NCI-H774 (cell line): Measurements from ENCODE around the gene RIPK4.
"Not testable (repeated sequence)": the region's sequence is repeated elsewhere in the genome, so short reads cannot be mapped to it uniquely, and the experiment has no call there.

Source experiments
- DNase-seq: peaks from one replicate; lab custom pipeline; 2025; lab: John Stamatoyannopoulos, UW

The RIPK4 gene

DNA sequence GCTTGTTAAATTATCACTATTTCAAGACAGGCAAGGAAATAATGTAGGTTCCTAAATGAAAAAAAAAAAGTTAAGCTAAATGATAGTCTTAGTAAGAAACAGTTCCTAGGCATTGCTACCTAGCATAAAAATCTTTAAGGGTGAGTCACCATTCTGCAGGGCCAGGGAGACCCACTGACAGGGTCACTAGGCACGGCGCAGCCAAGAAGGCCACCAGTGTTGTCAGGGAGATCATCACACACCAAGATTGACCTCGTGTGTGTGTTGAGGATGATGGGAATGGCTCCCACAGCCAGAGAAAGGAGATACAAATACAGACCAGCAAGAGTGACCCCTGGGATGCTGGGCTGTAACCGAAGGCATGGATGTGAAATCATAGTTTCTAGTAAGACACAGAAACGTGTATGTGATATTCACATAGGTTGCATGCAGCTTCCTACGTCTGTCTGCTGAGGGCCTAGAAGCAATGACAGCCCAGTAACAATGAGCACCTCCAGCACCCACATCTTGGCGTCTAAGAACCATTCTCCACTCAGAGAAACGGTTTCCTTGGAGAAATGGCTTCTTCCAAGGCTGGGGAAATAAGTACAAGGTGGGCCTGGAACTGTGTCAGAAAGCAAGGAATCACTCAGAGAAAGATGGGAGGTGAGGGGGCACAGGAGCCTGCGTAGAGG lies 29.1 kb downstream of the RIPK4 start:
- DNase-seq, result no peak

DNA sequence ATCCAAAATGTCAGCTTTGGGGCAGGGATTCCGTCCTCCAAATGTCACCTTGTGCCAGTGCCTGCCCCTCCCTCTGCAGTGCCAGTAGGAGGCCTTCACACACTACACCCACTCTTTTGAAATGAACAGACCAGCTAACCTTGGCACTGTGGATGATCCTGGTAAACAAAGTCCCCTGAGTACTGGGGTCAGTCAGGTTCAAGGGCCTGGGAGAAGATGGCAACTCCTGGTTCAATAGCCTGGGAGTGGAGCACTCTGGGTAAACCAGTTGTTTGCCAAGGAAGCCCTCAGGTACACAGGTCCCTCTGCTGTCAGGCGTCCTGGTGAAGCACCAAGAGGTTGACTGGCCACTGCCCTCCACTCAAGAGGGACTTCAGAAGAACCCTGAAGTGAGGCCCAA lies 30.4 kb downstream of the RIPK4 start:
- no peak for DNase-seq

DNA sequence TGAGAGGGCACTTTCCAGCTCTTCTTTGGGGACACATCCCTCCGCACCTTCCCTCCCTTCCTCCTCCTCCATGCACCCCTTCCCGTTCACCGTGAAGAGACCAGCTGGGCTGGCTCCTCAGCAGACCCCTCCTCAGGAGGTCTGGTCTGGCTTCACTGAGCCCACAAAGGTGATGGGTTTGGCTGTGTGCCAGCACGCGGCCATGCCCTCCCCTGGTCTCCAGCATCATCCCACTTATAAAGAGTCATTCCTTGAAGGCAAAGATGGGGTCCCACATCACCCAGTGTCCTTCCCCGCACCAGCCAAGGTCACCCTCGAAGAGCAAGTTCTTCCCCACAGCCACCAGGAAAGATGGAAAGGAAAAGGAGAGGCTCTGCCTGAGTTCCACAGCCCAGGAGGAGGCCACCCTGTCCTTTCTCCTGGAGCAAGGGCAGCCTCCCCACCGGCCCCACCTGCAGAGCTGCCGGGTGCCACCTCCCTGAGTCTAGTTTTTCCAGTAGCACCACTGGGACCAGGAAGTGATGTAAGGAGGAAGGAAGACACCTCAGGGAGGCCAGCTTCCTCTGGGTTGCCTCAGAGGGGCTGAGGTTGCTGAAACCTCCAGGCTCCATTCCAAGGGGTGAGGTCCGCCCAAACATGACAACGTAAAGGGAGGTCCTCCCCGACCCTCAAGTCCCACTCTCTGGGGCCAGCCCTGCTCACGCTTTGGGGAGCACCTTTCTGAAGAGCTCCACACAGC lies 32.7 kb downstream of the RIPK4 start:
- no peak for DNase-seq

DNA sequence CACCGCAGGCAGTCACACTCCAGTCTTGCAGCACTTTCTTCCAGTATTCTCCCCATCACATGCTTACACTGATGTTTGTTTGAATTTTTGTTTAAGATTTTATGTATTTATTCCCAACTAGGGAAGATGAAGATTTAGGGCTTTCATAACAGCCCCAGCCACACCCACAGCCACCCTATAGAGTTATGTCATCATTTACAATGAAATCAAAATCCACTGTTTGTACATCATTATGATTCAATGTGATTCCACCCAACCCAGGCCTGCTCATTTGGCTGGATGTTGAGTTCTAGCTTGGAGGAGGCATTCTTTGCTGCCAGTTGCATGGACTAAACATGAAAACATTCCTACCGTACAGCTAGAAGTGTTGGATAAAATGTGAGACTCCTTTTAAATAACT lies 35.8 kb downstream of the RIPK4 start:
- DNase-seq, result no peak

DNA sequence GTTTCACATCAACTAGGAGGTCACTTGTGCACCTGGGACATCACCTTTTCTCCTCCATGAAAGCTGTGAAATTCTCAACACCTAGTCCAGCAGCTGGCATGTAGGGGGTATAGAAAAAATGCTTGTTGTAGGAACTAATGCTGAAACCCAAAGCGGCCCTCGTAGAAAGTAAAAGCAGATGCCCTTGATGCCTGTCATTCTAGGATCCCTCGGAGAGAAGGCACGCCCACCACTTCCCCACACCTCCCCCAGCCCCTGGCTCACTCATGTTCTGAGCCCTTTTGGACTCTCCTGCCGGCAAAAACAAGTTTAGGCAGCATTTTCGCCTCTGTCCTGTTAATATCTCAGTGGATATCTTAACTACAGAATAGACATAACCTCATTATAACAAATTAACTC lies 36.5 kb downstream of the RIPK4 start:
- no peak for DNase-seq

DNA sequence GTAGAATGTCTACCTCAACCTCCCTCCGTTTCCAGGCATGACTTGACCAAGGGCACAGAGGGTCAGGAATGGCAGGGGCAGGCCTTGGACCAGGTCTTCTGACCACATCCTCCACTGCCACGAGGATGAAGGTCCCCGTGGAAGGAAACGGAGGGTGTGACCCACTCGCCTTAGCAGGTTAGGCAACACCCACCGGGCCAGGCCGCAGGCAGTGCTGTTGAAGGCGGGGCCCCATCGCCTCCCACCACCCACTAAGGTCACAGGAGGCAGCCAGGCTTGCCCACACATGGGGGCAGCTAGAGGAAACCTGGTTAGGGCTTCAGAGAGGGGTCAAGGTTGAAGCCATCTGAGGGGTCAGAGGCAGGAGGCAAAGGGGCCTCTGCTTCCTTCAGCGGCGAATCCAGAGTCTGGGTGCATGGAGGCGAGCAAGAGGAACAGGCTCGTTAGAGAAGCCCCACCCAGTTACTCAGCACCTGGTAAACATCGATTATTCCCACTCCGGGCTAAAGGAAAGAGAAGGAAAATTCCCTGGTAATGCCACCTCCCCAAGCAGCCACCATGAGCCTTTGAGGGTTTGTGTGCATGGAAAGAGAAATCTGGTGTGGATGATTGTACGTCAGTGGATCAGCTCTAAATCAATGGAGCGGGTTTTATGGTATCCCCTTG lies 37.0 kb downstream of the RIPK4 start:
- no peak for DNase-seq

DNA sequence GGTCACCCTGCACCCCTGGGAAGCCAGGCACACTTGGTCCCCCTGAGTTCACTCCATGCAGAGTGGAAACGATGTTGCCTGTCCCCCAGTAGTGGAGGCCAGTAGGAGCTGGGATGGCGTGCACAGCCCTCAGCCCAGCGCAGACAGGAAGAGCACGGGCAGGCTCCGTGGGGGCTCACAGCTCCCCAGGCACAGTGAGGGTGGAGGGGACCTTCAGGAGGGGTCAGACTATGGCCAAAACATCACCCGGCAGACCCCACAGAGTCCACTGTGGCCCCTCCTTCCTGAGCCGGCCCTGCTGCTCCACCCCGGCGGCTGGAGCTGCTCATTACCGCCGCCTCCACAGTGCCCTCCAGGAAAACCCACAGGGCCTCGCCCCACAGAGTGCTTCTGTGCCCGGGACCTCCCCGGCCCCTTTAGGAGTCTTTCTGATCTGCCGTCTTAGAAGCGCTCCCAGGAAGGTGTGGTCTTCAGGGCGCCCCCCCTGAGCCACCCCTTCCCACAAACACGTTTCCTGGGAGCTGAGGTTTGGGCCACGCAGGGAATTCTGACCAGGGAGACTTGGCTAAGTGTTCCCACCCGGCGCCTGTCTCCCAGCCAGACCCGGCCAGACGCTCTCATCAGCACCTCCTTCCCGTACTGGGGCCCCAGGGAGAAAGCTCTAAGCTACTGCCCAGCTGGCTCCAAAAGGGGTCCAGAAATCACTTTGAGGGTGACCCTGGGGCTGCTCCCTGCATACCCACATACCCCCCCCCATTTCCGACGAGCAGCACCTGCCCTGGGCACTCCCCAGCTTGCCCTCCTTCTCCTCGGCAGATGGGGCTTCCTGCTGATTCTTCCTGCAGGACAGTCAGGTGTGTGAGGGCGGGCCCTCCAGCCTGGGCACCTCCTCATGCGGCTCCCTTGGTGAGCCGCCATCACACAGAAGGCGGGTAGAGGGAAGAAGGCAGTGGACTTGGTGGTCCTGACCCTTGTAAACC lies 38.8 kb downstream of the RIPK4 start:
- DNase-seq, result no peak

DNA sequence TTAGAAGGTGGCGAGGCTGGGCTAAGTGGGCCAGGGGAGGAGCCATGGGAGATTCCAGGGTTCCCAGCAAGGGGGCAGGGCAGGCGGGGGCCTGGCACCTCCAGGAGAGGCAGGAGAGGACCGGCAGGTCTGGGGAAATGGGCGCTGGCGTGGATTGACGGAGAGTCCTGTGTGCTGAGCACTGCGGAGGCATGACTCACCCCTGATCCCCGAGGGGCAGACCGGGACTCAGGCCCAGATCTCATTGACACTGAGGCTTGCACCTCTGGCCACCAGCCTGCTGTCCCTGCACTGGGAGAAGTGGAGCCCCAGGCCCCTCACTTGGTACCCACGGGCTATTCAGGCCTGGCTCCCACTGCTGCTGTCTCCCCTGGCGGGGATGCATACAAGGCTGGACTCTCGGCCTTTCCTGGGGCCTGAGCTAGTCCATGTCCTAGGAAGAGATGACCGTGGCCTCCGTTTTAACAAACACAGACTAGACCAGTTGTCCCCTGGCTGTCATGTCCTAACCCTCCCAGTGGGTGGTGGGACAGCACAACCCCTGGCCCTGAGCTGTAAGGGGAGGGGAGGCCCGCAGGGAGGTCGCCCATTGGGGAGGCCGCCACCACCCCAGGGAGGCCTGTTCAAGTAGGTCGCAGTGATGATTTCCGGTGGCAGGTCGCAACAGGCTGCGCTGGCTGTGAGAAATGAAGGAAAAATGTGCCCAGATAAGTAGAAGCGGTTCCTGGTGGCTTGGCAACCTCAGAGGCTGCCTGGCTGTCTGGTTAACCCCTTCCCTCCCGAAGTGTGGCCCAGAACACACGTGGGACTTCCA lies 39.7 kb downstream of the RIPK4 start:
- no peak for DNase-seq

DNA sequence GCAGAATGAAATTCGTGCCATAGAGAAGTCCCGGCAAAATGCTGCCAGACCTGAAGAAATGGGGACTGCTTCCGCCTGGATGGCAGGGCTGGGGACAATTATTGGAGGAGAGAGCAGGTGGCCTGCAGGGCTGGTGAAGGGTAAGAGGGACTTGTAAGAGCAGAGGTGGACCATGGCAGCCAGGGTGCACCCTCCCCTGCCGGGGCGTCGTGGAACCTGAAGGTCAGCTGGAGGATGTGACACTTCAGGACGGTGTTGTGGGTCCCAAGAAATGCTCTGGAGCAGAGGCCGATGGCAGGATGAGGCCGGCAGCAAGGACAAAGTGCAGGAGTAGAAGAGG lies 40.3 kb downstream of the RIPK4 start:
- DNase-seq, result no peak

DNA sequence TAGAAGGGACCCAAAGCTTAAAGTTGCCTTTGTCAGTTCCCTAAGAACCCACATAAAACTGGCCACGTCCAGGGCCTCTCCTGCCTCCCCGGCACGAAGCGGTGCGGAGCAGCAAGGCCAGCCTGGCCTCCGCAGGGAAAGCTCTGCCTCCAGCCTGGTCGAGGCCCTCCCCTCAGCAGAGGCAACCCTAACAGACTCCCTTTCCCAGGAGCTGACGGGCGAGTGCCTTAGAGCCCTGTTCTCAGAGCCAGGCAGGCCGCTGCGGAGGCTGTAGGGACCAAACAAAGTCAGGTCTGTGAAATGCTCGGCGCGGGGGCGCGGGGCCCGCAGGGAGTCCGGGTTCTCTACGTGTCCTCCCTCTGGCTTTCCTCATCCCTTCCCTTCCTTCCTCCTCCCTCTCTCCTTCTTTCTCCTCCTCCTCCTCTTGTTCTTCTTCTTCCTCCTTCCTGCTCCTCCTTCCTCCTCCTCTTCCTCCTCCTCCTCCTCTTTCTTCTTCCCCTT lies 40.7 kb downstream of the RIPK4 start:
- DNase-seq, result no peak

DNA sequence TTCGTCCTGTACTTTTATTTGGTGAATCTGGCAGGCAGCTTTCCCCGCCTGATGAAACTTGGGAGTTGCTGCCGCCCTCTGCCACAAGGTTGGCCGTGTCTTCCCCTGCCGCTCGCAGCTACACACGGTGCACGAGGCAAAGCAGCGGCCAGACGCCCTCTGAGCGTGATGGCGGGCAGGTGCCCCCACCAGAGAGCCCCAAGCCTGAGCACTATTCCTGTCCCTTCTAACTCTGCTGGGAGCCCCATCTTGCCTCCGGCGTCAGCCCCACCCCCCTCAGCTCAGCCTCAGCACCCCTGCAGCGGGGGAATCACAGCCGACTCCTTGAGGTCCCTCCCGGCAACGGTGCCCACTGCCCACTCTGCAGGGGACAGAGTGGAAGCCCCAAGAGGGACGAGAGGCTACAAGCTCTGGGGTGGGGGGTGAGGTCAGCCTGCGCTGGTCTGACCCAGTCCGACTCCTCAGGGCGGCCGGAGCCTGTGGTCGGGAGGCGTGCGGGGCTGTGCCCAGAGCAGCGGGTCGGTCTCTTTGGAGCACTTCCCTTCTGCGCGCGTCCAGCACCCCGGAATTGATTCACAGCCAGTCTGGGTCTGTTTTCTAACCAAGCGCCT lies 41.3 kb downstream of the RIPK4 start:
- no peak for DNase-seq

DNA sequence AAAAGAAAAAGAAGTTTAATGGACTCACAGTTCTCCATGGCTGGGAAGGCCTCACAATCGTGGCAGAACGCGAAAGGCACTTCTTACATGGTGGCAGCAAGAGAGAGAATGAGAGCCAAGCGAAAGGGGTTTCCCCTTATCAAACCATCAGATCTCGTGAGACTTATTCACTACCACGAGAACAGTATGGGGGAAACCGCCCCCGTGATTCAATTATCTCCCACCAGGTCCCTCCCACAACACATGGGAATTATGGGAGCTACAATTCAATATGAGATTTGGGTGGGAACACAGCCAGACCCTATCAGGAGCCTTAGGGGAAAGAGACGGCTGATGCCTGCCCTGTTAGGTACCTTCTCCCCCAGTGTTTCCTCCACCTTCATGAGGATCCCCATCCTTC lies 43.0 kb downstream of the RIPK4 start:
- not testable (repeated sequence) for DNase-seq

DNA sequence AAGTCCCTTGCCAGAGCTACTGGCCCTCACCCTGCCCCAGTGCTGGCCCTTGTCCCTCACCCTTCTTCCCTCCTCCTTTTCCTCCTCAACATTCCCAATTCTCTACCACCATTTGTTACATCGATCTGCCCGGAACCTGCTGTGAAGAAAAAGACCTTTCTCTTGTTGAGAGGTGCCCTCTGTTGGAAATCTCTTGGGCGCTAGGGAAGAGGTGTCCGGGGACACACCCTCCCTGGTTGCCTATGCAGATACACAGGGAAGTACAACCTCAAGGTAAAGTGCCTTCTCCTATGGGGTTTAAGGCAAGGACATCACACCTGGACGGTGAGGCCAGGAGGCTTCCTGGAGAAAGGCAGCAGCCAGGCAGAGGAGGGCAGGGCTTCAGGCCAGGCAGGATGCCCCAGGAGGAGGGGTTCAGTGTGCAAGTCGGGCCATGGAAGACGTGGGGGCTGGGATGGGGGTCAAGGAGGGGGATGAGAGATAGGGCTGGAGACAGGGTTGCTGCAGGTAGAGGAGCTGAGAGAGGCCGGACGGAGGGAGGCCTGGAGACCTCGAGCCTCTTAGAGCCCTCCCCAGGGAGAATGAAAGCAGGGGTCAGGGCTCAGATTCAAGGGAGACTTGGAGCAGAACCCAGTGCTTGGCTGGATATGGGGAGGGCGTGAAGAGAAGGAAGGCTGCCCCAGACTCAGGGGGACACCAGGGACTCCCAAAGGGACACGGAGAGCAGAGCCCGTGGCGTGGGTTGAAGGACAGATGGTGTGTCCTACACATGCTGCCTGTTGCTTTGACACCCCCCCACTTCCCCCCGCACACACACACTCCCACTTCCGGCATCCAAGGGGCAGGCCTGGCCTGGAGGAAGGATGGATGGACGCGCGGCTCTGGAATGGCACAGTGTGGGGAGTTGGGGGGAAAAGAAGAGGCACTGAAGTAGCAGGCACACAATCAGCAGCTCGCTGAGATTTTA lies 44.5 kb downstream of the RIPK4 start:
- no peak for DNase-seq

DNA sequence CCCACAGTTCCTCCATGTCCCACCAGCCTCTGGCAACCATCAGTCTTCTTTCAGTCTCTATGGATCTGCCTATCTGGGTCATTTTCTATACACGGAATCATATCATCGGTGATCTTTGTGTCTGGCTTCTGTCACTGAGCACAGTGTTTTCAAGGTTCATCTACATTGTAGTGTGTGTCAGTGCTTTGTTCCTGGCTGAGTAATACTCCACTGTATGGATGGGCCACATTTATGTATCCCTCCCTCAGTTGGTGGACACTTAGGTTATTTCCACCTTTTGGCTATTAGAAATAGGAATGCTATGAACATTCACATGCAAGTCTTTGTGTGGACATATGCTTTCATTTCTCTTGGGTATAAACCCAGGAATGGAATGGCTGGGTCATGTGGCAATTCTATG lies 46.6 kb downstream of the RIPK4 start:
- DNase-seq, result no peak

DNA sequence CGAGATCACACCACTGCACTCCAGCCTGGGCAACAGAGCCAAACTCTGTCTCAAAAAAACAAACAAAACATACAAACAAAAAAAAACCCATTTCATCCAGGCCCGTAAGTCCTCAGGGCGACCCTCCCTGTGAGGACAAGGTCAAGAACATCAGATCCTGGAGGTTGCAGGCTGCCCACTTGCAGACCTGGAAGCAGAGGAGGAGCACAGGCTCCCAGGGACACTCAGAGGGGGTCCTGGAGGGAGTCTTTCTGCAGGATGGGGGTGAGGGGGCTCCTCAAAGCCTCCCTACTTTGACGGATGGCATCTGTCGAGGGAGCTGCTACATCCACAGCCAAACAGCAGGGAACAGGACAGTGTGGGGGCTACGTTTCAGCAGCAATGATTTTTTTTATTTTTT lies 47.2 kb downstream of the RIPK4 start:
- DNase-seq, result no peak

DNA sequence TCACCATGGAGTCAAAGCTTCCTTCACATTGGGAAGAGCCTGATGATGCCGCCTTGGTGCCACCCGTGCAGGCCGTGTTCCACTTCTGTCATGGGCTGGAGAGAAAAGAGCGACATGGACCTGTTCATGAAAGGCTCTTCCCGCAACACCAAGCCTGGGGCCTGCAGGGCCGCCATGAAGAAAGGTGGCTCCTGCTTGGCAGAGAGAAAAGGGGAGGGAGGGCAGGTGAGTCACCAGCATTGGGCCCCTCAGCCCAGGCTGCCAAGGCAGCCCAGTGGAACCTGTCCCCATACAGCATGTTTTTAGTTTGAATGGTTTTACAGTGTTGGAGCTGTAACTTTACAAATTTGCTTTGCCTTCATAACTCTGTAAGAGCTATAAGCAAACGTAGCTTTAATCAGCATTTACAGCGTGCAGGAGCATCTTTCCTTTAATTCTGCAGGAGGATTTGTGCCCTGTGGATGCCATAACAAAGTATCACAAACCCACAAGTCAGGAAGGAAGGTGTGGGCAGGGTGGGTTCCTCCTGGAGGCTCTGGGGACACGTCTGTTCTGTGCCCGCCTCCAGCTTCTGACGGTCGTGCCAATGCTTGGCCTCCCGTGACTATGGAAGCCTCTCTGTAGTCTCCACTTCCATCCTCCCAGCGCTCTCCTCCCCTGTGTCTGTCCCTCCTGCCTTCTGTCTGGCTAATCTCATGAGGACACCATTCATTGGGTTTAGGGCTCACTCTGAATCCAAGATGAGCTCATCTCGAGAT lies 49.1 kb downstream of the RIPK4 start:
- no peak for DNase-seq

DNA sequence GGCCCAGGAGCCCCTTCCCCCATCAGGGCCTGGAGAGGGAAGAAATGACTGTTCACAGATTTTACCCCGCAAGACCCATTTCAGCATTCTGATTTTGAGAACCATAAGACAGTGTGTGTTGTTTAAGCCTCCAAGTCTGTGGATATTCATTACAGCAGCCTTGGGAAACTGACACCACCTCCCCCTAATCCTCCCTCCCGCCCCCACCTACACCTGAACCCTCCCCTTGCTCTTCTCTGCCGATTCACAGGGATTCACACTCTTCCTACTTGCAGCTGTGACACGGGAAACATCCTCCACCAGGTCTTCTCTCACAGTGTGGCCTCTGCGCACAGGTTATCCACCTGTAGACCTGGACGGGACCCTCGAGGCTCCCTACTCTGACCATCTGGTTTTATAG lies 50.1 kb downstream of the RIPK4 start:
- no peak for DNase-seq

DNA sequence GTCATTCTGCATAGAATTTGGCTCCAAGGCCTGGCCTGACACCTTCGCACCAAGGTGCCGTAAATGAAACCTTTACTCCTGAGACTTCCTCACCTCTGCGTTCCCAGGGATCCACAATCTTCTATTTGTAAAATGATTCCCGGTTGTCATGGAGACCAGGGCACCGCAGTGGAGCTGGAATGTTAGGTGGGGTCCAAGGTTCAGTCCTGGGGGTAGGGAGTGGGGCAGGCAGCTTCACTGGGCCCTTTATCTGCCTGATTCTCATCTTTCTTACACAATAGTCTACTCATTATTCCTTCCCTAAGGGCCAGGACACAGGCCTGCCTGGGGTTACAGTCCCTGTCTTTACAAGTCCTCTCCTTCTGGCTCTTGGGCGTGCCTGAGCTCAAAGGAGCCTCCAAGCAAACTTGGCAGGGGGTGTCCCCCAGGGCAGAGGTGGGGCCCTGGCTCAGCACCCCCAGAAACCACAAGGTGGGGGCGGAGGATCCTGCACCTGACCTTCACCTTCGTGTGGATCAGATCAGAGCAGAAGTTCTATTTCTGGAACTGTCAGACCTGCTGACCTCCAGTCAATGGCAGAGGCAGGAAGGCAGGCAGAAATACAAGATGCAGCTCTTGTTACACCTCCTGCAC lies 51.1 kb downstream of the RIPK4 start:
- no peak for DNase-seq
